Hematopoietic multipotent progenitor cell (in vitro differentiated cells): ENCODE results near the gene OR8A1. TPM values are rescaled to one million over a fixed set of nuclear protein-coding genes. Genes with fewer than 3 reads are reported as not detected.
A peak's percentile ranks its signal among the peaks of the same experiment; 100 is the strongest.
"Not testable (repeated sequence)": the region's sequence is repeated elsewhere in the genome, so short reads cannot be mapped to it uniquely, and the experiment has no call there.

Source experiments
- DNase-seq, 3 donors: peaks; one replicate each; pipeline ENCODE4 v3.0.0-alpha.2; 2011 to 2015; ENCODE audit warnings: low read depth in 2 of 3, low spot score in 2 of 3
- small RNA-seq: library from RNA; depleted of rRNA; stranded (forward); fragments of <200 nt; gene quantifications from one replicate; pipeline ENCODE3, GENCODE V24; 2012
- total RNA-seq: library from RNA; depleted of rRNA; stranded (reverse); fragments of >200 nt; gene quantifications from one replicate; pipeline ENCODE4 v1.2.3, GENCODE V29; 2012

Gene OR8A1
- total RNA-seq, 1 donor: not detected

- DNase-seq: no peak
Observed at GRCh38 chr11:124591430-124591829, 21.6 kb downstream of the OR8A1 start.

GRCh38 chr11:124592627-124593026, 22.8 kb downstream of the OR8A1 start:
- DNase-seq: no peak

GRCh38 chr11:124595302-124595701, 25.5 kb downstream of the OR8A1 start:
- DNase-seq: no peak

GRCh38 chr11:124597626-124598025, 27.8 kb downstream of the OR8A1 start:
- DNase-seq: no peak

GRCh38 chr11:124600621-124601320, 31.0 kb downstream of the OR8A1 start:
- DNase-seq: no peak

GRCh38 chr11:124602193-124602592, 32.4 kb downstream of the OR8A1 start:
- DNase-seq: no peak

- not testable (repeated sequence) for DNase-seq
Observed at GRCh38 chr11:124602723-124603122, 32.9 kb downstream of the OR8A1 start.

GRCh38 chr11:124605719-124606118, 35.9 kb downstream of the OR8A1 start:
- peak in 2 of 3 donors; percentile 22 to 33 for DNase-seq

GRCh38 chr11:124608147-124608546, 38.4 kb downstream of the OR8A1 start:
- DNase-seq: peak in 2 of 3 donors; percentile 47 to 74

- no peak for DNase-seq
Observed at GRCh38 chr11:124610295-124610694, 40.5 kb downstream of the OR8A1 start.

GRCh38 chr11:124611064-124611463, 41.3 kb downstream of the OR8A1 start, which contains the start of gene PANX3:
Gene PANX3, plus strand, starts transcription at chr11:124611428. Its CDS starts 129 bp downstream, at chr11:124611557.
- DNase-seq: no peak

GRCh38 chr11:124612045-124612444, 42.2 kb downstream of the OR8A1 start:
- peak in 1 of 3 donors; percentile 31 for DNase-seq

GRCh38 chr11:124612567-124613246, 42.9 kb downstream of the OR8A1 start:
- DNase-seq: no peak

GRCh38 chr11:124618863-124619262, 49.1 kb downstream of the OR8A1 start:
- DNase-seq: no peak

Small RNAs within 50 kb of the gene (small RNA-seq; reads per million reads assigned to genes)
- gene OR8A3P: not detected

Other genes starting within 250 kb of the OR8A1 start
- not detected for gene OR8D2, start 249.8 kb upstream of the OR8A1 start, total RNA-seq
- not detected for gene OR8B2, start 185.5 kb upstream of the OR8A1 start, total RNA-seq
- gene OR8B3, start 171.0 kb upstream of the OR8A1 start, total RNA-seq: not detected
- 0.27 TPM for gene OR8B4, start 145.1 kb upstream of the OR8A1 start, total RNA-seq
- gene OR8B8, start 124.3 kb upstream of the OR8A1 start, total RNA-seq: not detected
- not detected for gene OR8B12, start 26.3 kb upstream of the OR8A1 start, total RNA-seq
- gene PANX3, start 41.4 kb downstream of the OR8A1 start, total RNA-seq: not detected
- 15.9 TPM for gene TBRG1, start 52.9 kb downstream of the OR8A1 start, total RNA-seq
- 11.0 TPM for gene SIAE, start 103.7 kb downstream of the OR8A1 start, total RNA-seq
- 0.27 TPM for gene SPA17, start 103.9 kb downstream of the OR8A1 start, total RNA-seq
- gene NRGN, start 169.9 kb downstream of the OR8A1 start, total RNA-seq: 5.1 TPM
- 0.27 TPM for gene VSIG2, start 182.3 kb downstream of the OR8A1 start, total RNA-seq
- 5.4 TPM for gene ESAM, start 192.3 kb downstream of the OR8A1 start, total RNA-seq
- gene MSANTD2, start 230.4 kb downstream of the OR8A1 start, total RNA-seq: 4.0 TPM